Stimulated activated CD4-positive, alpha-beta T cell treated with anti-CD3 and anti-CD28 coated beads, Interleukin-1b, Interleukin-23, amount 100 ng/mL, for 1 hour (primary cell): ENCODE results near the gene LRRC45.
A peak's percentile ranks its signal among the peaks of the same experiment; 100 is the strongest.
"Not testable (repeated sequence)": the region's sequence is repeated elsewhere in the genome, so short reads cannot be mapped to it uniquely, and the experiment has no call there.

Experiments
- DNase-seq, 2 donors: peaks; one replicate each; pipeline ENCODE4 v3.0.0-alpha.2; 2020; ENCODE audit warnings: low read depth in 2 of 2

The LRRC45 gene

GRCh38 chr17:82035488-82035887 is 12.4 kb downstream of the LRRC45 start:
- no peak for DNase-seq

- no peak for DNase-seq
Measured at GRCh38 chr17:82035956-82036633, 13.0 kb downstream of the LRRC45 start.

GRCh38 chr17:82036634-82037091 is 13.6 kb downstream of the LRRC45 start:
- no peak for DNase-seq

- peak; percentile 87 for DNase-seq
Measured at GRCh38 chr17:82037092-82037888, 14.2 kb downstream of the LRRC45 start, which contains the start of gene DCXR. Gene DCXR (minus strand): TSS chr17:82037697. CDS start chr17:82037682, 15 bp downstream.

- no peak for DNase-seq
Measured at GRCh38 chr17:82037889-82038195, 14.7 kb downstream of the LRRC45 start.

- not testable (repeated sequence) for DNase-seq
Measured at GRCh38 chr17:82038796-82039409, 15.8 kb downstream of the LRRC45 start.

- DNase-seq, result no peak
Measured at GRCh38 chr17:82039695-82040299, 16.7 kb downstream of the LRRC45 start.

- DNase-seq, result no peak
Measured at GRCh38 chr17:82041144-82041814, 18.2 kb downstream of the LRRC45 start.

GRCh38 chr17:82042649-82043048 is 19.5 kb downstream of the LRRC45 start:
- DNase-seq, result no peak

GRCh38 chr17:82043507-82043906 is 20.4 kb downstream of the LRRC45 start:
- no peak for DNase-seq

GRCh38 chr17:82045936-82046484 is 22.9 kb downstream of the LRRC45 start:
- no peak for DNase-seq

- DNase-seq, result no peak
Measured at GRCh38 chr17:82046903-82047302, 23.8 kb downstream of the LRRC45 start.

GRCh38 chr17:82047379-82047778 is 24.3 kb downstream of the LRRC45 start:
- no peak for DNase-seq

GRCh38 chr17:82047914-82048570 is 24.9 kb downstream of the LRRC45 start:
- no peak for DNase-seq

GRCh38 chr17:82048571-82048971 is 25.5 kb downstream of the LRRC45 start:
- no peak for DNase-seq

GRCh38 chr17:82049106-82049505 is 26.0 kb downstream of the LRRC45 start:
- no peak for DNase-seq

- no peak for DNase-seq
Measured at GRCh38 chr17:82049521-82049971, 26.4 kb downstream of the LRRC45 start.

GRCh38 chr17:82050152-82050760 is 27.2 kb downstream of the LRRC45 start:
- DNase-seq, result no peak

- DNase-seq, result no peak
Measured at GRCh38 chr17:82050761-82051641, 27.9 kb downstream of the LRRC45 start.
